Left kidney (tissue), 2 donors: Measurements from ENCODE around the gene TBC1D22A. TPM values are rescaled to one million over a fixed set of nuclear protein-coding genes. Genes with fewer than 3 reads are reported as not detected.
"Not testable (repeated sequence)": the region's sequence is repeated elsewhere in the genome, so short reads cannot be mapped to it uniquely, and the experiment has no call there.

Experiments used
- DNase-seq: peaks from one replicate; pipeline ENCODE4 v3.0.0-alpha.2; 2013
- polyA plus RNA-seq: library from polyadenylated mRNA; unstranded; fragments of 120-200 nt; gene quantifications from one replicate; pipeline ENCODE4 v1.2.1, GENCODE V29; 2013; ENCODE audit not compliant: insufficient read length

The TBC1D22A gene
- polyA plus RNA-seq, 1 donor: 15.0 TPM

GRCh38 chr22:47155912-47156311 lies 393.5 kb downstream of the TBC1D22A start:
- no peak for DNase-seq

GRCh38 chr22:47156352-47157092 lies 394.1 kb downstream of the TBC1D22A start:
- no peak for DNase-seq

GRCh38 chr22:47157093-47157420 lies 394.6 kb downstream of the TBC1D22A start:
- no peak for DNase-seq

GRCh38 chr22:47157486-47158270 lies 395.2 kb downstream of the TBC1D22A start:
- no peak for DNase-seq

- no peak for DNase-seq
These were observed 396.0 kb downstream of the TBC1D22A start for GRCh38 chr22:47158457-47158856.

GRCh38 chr22:47159592-47159991 lies 397.1 kb downstream of the TBC1D22A start:
- no peak for DNase-seq

GRCh38 chr22:47160141-47160541 lies 397.7 kb downstream of the TBC1D22A start:
- no peak for DNase-seq

- no peak for DNase-seq
These were observed 398.5 kb downstream of the TBC1D22A start for GRCh38 chr22:47160781-47161520.

GRCh38 chr22:47161631-47162030 lies 399.2 kb downstream of the TBC1D22A start:
- DNase-seq: no peak

GRCh38 chr22:47162865-47163264 lies 400.4 kb downstream of the TBC1D22A start:
- DNase-seq: no peak

GRCh38 chr22:47163481-47163855 lies 401.0 kb downstream of the TBC1D22A start:
- no peak for DNase-seq

- no peak for DNase-seq
These were observed 401.5 kb downstream of the TBC1D22A start for GRCh38 chr22:47163856-47164513.

- no peak for DNase-seq
These were observed 402.3 kb downstream of the TBC1D22A start for GRCh38 chr22:47164514-47165337.

- DNase-seq: no peak
These were observed 403.0 kb downstream of the TBC1D22A start for GRCh38 chr22:47165338-47166032.

GRCh38 chr22:47166033-47166404 lies 403.6 kb downstream of the TBC1D22A start:
- no peak for DNase-seq

GRCh38 chr22:47166446-47167016 lies 404.1 kb downstream of the TBC1D22A start:
- no peak for DNase-seq

GRCh38 chr22:47167056-47167455 lies 404.6 kb downstream of the TBC1D22A start:
- DNase-seq: no peak

- not testable (repeated sequence) for DNase-seq
These were observed 405.5 kb downstream of the TBC1D22A start for GRCh38 chr22:47167921-47168320.

GRCh38 chr22:47168441-47168840 lies 406.0 kb downstream of the TBC1D22A start:
- no peak for DNase-seq
